HG03135 (cell line): ENCODE data around the gene ATG7.
"Not testable (repeated sequence)": the region's sequence is repeated elsewhere in the genome, so short reads cannot be mapped to it uniquely, and the experiment has no call there.

Experiments
- ATAC-seq: cut with Tn5 transposase; IDR thresholded peaks from one replicate; pipeline ENCODE4 v1.9.1; 2021; ENCODE audit warnings: mild to moderate bottlenecking, moderate library complexity; ENCODE audit not compliant: unreplicated experiment

ATG7 gene

GRCh38 chr3:11455956-11456355 lies 183.8 kb downstream of the ATG7 start:
- ATAC-seq, result no peak

DNA sequence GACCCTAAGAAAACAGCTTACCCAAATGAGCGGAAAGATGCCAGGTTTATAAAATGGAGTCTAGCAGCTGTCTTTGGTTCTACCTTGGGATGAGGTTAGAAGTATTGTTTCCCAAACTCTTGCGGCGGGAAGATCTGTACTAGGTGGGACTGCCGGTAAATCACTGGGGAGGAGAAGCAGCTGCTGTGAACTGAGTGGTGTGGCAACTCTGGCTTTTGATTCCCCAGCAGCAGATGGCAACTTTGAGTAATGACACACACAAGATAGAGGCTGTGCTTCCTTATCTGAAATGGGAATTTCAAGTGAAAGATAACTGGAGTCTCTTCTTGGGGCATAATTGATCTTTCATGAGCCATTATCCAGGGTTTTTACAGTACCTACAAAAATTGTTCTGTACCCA lies 184.9 kb downstream of the ATG7 start:
- ATAC-seq, result no peak

GRCh38 chr3:11459186-11459824 lies 187.1 kb downstream of the ATG7 start:
- no peak for ATAC-seq

GRCh38 chr3:11461226-11461625 lies 189.0 kb downstream of the ATG7 start:
- ATAC-seq, result no peak

DNA sequence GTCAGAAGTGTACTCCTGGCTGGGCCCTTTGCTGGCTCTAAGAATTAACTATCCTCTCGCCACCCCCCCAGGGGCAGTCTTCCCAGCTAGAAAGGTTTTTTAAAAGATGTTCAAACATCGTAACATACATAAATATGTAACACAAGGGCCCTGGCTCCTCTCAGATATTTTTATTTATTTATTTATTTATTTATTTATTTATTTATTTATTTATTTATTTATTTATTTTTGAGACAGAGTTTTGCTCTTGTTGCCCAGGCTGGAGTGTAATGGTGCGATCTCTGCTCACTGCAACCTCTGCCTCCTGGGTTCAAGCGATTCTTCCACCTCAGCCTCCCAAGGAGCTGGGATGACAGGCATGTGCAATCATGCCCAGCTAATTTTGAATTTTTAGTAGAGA lies 190.5 kb downstream of the ATG7 start:
- ATAC-seq, result not testable (repeated sequence)

- ATAC-seq, result no peak
Observed at GRCh38 chr3:11463591-11463990, 191.4 kb downstream of the ATG7 start.

DNA sequence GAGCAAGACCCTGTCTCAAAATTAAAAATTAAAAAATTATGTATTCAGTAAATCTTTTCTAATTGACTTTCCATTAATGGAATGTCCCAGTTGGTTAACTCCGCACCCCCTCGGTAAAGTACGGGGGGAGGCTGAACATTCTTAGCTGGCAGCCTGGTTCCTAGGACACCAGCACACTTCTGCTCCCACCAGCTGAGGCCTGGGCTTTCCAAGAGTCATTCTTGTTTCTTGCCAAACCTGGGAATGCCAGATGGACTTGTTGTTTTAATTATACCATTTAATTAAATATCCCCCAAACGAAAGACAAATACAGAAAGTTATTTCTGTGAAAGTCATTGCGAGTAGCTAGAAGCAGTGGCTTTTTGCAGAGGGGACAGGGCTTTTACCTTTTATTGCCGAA lies 192.2 kb downstream of the ATG7 start:
- no peak for ATAC-seq

- no peak for ATAC-seq
Observed at GRCh38 chr3:11465744-11466616, 193.8 kb downstream of the ATG7 start.

DNA sequence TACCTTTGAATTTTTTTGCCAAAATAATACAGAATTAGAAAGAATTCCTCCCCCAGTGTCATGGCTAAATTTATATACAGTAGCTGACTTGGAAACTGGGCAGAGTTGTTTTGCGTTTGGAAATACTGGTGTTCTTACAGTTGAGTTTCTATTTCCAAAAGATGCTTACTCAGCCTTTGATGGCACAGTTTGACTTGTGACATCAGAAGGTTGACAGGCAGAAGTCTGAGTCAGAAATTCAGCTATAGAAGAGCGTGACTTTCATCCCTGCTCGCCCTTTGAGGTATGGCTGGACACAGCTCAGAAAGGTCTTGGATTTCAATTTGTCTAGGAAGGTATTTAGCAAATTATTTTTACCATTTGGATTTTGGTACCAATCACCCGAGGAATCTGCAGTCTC lies 195.7 kb downstream of the ATG7 start:
- ATAC-seq, result no peak

- no peak for ATAC-seq
Observed at GRCh38 chr3:11470031-11470853, 198.0 kb downstream of the ATG7 start.

DNA sequence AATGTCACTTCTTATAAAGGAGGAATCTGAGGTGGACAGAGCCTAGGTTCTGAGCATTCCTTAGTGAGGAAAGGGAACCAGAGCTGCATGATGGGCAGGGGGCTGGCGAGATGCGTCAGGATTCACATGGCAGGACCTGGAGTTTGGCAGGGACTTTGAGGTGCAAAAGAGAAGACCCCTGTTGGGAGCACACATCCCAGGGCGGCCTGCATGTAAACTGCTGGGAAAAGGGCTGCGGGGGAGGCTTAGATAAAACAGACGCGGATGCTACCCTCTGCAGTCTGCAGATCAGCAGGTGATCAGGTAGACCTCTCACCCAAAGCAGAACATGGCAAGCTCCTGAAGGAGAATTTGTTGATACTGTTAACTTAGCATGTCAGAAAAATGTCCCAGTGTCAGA lies 203.1 kb downstream of the ATG7 start:
- no peak for ATAC-seq

DNA sequence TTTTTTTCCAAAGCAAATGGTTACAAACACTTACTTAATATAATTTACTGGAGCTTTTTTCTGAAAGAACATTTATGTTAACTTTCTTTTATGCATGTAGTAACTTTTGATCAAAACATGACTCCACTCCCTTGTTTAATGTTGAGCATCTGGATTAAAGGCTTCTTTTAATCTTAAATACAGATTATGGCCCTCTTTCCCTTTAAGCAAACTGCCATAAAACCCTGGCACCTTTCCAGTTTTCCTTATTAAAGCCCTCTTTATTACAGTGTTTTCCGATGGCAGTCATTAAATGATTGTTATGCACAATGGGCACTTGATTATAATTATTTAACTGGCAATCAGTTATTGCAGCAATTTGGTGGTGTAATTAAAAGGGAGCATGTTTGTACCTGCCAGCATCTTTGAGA lies 204.5 kb downstream of the ATG7 start:
- ATAC-seq, result no peak

DNA sequence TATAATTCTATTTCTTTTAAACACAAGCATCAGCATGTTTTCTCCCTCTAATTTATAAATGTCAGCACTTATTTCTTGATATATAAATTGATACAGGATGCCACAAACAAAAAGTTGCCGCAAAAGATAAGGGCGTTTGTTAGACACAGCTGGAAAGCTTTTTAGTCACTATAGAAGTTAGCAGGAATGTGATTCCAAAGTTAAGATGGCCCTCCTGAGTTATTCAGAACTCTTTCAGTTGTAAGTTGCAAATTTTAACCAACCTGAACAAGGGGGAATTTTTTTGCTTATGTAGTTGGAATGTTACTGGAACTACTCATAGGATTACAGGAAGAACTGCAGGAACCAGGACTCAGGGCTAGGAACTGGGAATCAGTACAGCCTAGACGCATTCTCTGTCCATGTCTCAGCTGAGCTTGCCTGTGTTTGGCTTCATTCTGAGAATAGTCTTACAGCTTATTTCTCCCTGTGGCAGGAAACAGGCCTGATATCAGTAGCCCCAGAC lies 205.3 kb downstream of the ATG7 start:
- no peak for ATAC-seq

- ATAC-seq, result no peak
Observed at GRCh38 chr3:11478167-11478566, 206.0 kb downstream of the ATG7 start.

GRCh38 chr3:11479221-11479620 lies 207.0 kb downstream of the ATG7 start:
- ATAC-seq, result no peak

- ATAC-seq, result no peak
Observed at GRCh38 chr3:11480663-11481298, 208.6 kb downstream of the ATG7 start.

- no peak for ATAC-seq
Observed at GRCh38 chr3:11481556-11481955, 209.4 kb downstream of the ATG7 start.

DNA sequence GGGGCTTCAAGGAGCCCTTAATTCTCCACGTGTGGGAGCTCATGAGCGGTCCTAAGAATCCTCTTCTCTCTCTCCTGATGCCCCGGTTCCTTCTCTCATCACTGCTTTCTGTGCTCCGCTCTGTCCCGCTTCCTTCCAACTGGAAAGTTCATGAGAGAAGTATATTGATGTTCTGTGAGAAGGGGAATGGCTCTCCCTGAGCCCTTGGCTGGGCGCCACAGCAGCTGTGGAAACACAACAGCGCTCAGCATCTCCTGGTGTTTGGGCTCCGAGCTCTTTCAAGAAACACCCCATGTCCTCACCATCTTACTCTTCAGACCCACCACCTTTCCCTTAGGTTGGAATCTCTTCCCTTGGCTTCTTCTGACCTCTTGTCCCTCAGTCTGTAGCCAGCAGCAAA lies 209.8 kb downstream of the ATG7 start:
- no peak for ATAC-seq

DNA sequence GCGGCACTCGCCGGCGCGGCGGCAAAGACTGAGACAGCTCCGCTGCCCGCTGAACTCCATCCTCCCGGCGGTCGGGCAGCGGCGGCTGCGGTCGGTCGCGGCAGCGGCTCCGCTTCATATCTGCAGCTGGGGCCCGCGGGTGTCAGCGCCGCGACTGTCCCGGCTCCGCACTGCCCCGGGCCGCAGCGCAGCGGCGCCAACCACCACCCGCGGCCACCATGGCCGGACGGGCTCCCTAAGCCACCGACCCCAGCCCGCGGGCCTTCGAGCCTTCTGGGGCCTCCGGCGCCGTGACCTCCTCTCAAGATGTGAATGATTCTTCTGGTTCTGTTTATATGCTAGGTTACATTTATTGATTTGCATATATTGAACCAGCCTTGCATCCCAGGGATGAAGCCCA lies 216.2 kb downstream of the ATG7 start:
- not testable (repeated sequence) for ATAC-seq

DNA sequence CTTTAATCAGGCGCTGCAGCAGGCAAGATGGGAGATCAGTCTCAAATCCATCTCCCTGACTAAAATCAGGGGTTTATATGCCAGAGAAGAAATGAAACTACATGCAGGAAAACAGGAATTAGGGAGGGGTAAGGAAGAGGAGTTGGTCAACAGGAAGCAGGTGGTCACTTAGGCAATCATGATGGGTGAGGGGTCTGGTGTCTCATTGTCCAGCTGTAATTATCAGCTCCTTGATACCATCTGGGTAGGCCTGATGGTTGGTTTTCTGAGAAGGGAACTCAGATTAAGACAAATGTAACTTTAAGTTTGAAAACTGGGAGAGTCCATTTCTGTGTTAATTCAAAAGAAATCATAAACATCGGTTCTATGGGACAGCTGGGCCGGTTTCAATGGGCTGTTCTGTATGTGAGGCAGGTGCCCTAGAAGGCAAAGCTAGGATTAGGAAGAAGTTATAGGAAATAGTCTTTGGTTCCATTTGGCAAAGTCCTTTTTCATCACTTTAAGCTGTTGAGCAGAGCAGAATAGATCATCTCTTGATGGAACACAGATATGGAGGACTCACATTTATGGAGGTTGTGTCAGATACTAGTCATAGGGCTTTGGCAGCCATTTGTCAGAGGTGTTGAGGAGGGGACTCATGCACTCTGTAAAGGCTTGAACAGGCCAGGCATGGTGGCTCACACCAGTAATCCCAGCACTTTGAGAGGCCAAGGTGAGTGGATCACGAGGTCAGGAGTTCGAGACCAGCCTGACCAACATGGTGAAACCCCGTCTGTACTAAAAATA lies 222.1 kb downstream of the ATG7 start:
- no peak for ATAC-seq
